Measurements from ENCODE around the gene ODAD3. TPM values are rescaled to one million over a fixed set of nuclear protein-coding genes. Genes with fewer than 3 reads are reported as not detected.

ODAD3 gene
- polyA plus RNA-seq, 1 donor from 2014 or later: 0.89 TPM

GRCh38 chr19:11451871-11452619, 17.1 kb upstream of the ODAD3 start:
- Mint-ChIP-seq H3K36me3 (no peaks in the 10 kb centered on the region), H3K27ac (peak overlapping the region in 1 of 3 donors; percentile 45), H3K9me3 (no peaks in the 10 kb centered on the region), H3K27me3 (peaks cover 2% of the 10 kb centered on the region), H3K4me3 (peak overlapping the region in 2 of 4 donors; percentile 69 to 72), H3K4me1 (peaks cover 5 to 8% (median 5%) of the 10 kb centered on the region in 3 donors)

- H3K27me3 Mint-ChIP-seq: peaks cover 2% of the 10 kb centered on the region
- H3K4me1 Mint-ChIP-seq: peaks cover 5 to 8% (median 5%) of the 10 kb centered on the region in 3 donors
- peak overlapping the region in 1 of 4 donors; percentile 49 for H3K4me3 Mint-ChIP-seq
These were observed 16.5 kb upstream of the ODAD3 start for GRCh38 chr19:11451327-11451870.

GRCh38 chr19:11450570-11451326, 15.8 kb upstream of the ODAD3 start:
- Mint-ChIP-seq H3K4me1 (peaks cover 5 to 8% (median 5%) of the 10 kb centered on the region in 3 donors), H3K27ac (no peak overlapping the region), H3K9me3 (no peaks in the 10 kb centered on the region), H3K4me3 (peak overlapping the region in 1 of 4 donors; percentile 49), H3K27me3 (peaks cover 2% of the 10 kb centered on the region), H3K36me3 (no peaks in the 10 kb centered on the region)

More at GRCh38 chr19:11451327-11451870, 16.5 kb upstream of the ODAD3 start:
- Mint-ChIP-seq H3K9me3 (no peaks in the 10 kb centered on the region), H3K36me3 (no peaks in the 10 kb centered on the region), H3K27ac (no peak overlapping the region)

GRCh38 chr19:11448923-11449554, 14.1 kb upstream of the ODAD3 start:
- Mint-ChIP-seq H3K4me1 (peaks cover 5 to 8% (median 5%) of the 10 kb centered on the region in 3 donors), H3K4me3 (no peak overlapping the region), H3K36me3 (peaks cover 2% of the 10 kb centered on the region), H3K9me3 (no peaks in the 10 kb centered on the region), H3K27me3 (peaks cover 2% of the 10 kb centered on the region), H3K27ac (no peak overlapping the region)

GRCh38 chr19:11448410-11448809, 13.5 kb upstream of the ODAD3 start:
- Mint-ChIP-seq H3K36me3 (peaks cover 2% of the 10 kb centered on the region), H3K9me3 (no peaks in the 10 kb centered on the region), H3K4me1 (peaks cover 5 to 8% (median 5%) of the 10 kb centered on the region in 3 donors), H3K27ac (no peak overlapping the region), H3K4me3 (no peak overlapping the region), H3K27me3 (peaks cover 2% of the 10 kb centered on the region)

GRCh38 chr19:11447347-11448262, 12.7 kb upstream of the ODAD3 start:
- Mint-ChIP-seq H3K27ac (no peak overlapping the region), H3K4me3 (no peak overlapping the region), H3K9me3 (no peaks in the 10 kb centered on the region), H3K4me1 (peaks cover 5 to 7% (median 5%) of the 10 kb centered on the region in 3 donors), H3K36me3 (peaks cover 2% of the 10 kb centered on the region), H3K27me3 (peaks cover 2% of the 10 kb centered on the region)

- Mint-ChIP-seq H3K4me3 (no peak overlapping the region), H3K27ac (no peak overlapping the region), H3K4me1 (peaks cover 0 to 2% (median 0%) of the 10 kb centered on the region in 3 donors), H3K27me3 (no peaks in the 10 kb centered on the region), H3K9me3 (no peaks in the 10 kb centered on the region), H3K36me3 (peaks cover 2% of the 10 kb centered on the region)
These were observed 11.9 kb upstream of the ODAD3 start for GRCh38 chr19:11446652-11447301.

- peaks cover 2% of the 10 kb centered on the region for H3K36me3 Mint-ChIP-seq
These were observed 11.3 kb upstream of the ODAD3 start for GRCh38 chr19:11446271-11446651.

GRCh38 chr19:11445141-11445540, 10.2 kb upstream of the ODAD3 start:
- Mint-ChIP-seq H3K27ac (peak overlapping the region in 1 of 3 donors; percentile 43), H3K9me3 (no peaks in the 10 kb centered on the region), H3K4me1 (peaks cover 0 to 3% (median 0%) of the 10 kb centered on the region in 3 donors), H3K27me3 (no peaks in the 10 kb centered on the region), H3K4me3 (no peak overlapping the region), H3K36me3 (peaks cover 2% of the 10 kb centered on the region)

More at GRCh38 chr19:11446271-11446651, 11.3 kb upstream of the ODAD3 start:
- Mint-ChIP-seq H3K4me1 (peaks cover 0 to 2% (median 0%) of the 10 kb centered on the region in 3 donors), H3K4me3 (no peak overlapping the region), H3K27ac (no peak overlapping the region), H3K9me3 (no peaks in the 10 kb centered on the region), H3K27me3 (no peaks in the 10 kb centered on the region)

GRCh38 chr19:11444059-11444458, 9.1 kb upstream of the ODAD3 start:
- Mint-ChIP-seq H3K27ac (no peak overlapping the region), H3K27me3 (no peaks in the 10 kb centered on the region), H3K9me3 (no peaks in the 10 kb centered on the region), H3K4me3 (no peak overlapping the region), H3K4me1 (peaks cover 0 to 3% (median 0%) of the 10 kb centered on the region in 3 donors), H3K36me3 (peaks cover 2% of the 10 kb centered on the region)

- Mint-ChIP-seq H3K27me3 (peaks cover 1% of the 10 kb centered on the region), H3K4me3 (peak overlapping the region; percentile 55 to 94 (median 74)), H3K4me1 (peaks cover 20 to 22% (median 22%) of the 10 kb centered on the region in 3 donors), H3K36me3 (peaks cover 3% of the 10 kb centered on the region), H3K9me3 (no peaks in the 10 kb centered on the region), H3K27ac (peak overlapping the region; percentile 96 to 99 (median 98))
These were observed 3.0 kb upstream of the ODAD3 start for GRCh38 chr19:11437955-11438354.

GRCh38 chr19:11435833-11436313, 952 bp upstream of the ODAD3 start:
- Mint-ChIP-seq H3K36me3 (peaks cover 3% of the 10 kb centered on the region), H3K4me1 (peaks cover 20 to 22% (median 20%) of the 10 kb centered on the region in 3 donors), H3K9me3 (no peaks in the 10 kb centered on the region), H3K4me3 (peak overlapping the region; percentile 94 to 99 (median 98)), H3K27me3 (peaks cover 1% of the 10 kb centered on the region), H3K27ac (peak overlapping the region; percentile 99)

GRCh38 chr19:11434703-11435056, 241 bp downstream of the ODAD3 start:
- Mint-ChIP-seq H3K27me3 (peaks cover 3% of the 10 kb centered on the region), H3K4me3 (peak overlapping the region; percentile 94 to 99 (median 98)), H3K4me1 (peaks cover 18 to 22% (median 20%) of the 10 kb centered on the region in 3 donors), H3K27ac (peak overlapping the region; percentile 98 to 99 (median 99)), H3K9me3 (no peaks in the 10 kb centered on the region), H3K36me3 (peaks cover 3% of the 10 kb centered on the region)
